Brain microvascular endothelial cell (primary cell): ENCODE results near the gene EP400.

Experiments used
- DNase-seq: peaks from one replicate; pipeline ENCODE4 v3.0.0-alpha.2; 2020
- H3K27ac ChIP-seq: fragments of 250-450 bp; sonication (Bioruptor Pico); 2 replicates; pipeline ENCODE4 v1.5.1; 2020; ENCODE audit warnings: mild to moderate bottlenecking, moderate library complexity
- H3K27me3 ChIP-seq: fragments of 250-450 bp; sonication (Bioruptor Pico); replicated peaks from 2 replicates; pipeline ENCODE4 v1.5.1; 2020; ENCODE audit warnings: mild to moderate bottlenecking
- H3K36me3 ChIP-seq: fragments of 250-450 bp; sonication (Bioruptor Pico); replicated peaks from 2 replicates; pipeline ENCODE4 v1.5.1; 2020; ENCODE audit warnings: mild to moderate bottlenecking
- H3K4me3 ChIP-seq: 2 replicates; pipeline ENCODE4 v1.5.1; 2011; ENCODE audit warnings: low read depth, mild to moderate bottlenecking, control low read depth, low read length, moderate library complexity
- in situ Hi-C: cut with HindIII; loops from 2 replicates; pipeline ENCODE4 v1.10.0; 2017; ENCODE audit warnings: low sequenced_read_pairs, low pct_ligation_motif_present
- TF ChIP-seq, protein P1 (sequence below): IDR thresholded peaks from 2 replicates; pipeline ENCODE4 v1.5.1; 2011; ENCODE audit warnings: low read depth, mild to moderate bottlenecking, moderate library complexity, low read length, control low read depth, inconsistent platforms; ENCODE audit errors: missing control alignments

Gene EP400

GRCh38 chr12:132065609-132066344, 116.0 kb downstream of the EP400 start:
- DNase-seq = no peak
- Histone ChIP-seq H3K36me3 (peaks cover 27% of the 10 kb centered on the region), H3K27me3 (no peaks in the 10 kb centered on the region)

GRCh38 chr12:132066345-132066685, 116.6 kb downstream of the EP400 start:
- Histone ChIP-seq H3K27ac (no peak overlapping the region), H3K4me3 (no peak overlapping the region), H3K36me3 (peaks cover 29% of the 10 kb centered on the region), H3K27me3 (no peaks in the 10 kb centered on the region)
- DNase-seq = no peak
- in situ Hi-C loops = no loop called here
- TF ChIP-seq, protein P1, sequence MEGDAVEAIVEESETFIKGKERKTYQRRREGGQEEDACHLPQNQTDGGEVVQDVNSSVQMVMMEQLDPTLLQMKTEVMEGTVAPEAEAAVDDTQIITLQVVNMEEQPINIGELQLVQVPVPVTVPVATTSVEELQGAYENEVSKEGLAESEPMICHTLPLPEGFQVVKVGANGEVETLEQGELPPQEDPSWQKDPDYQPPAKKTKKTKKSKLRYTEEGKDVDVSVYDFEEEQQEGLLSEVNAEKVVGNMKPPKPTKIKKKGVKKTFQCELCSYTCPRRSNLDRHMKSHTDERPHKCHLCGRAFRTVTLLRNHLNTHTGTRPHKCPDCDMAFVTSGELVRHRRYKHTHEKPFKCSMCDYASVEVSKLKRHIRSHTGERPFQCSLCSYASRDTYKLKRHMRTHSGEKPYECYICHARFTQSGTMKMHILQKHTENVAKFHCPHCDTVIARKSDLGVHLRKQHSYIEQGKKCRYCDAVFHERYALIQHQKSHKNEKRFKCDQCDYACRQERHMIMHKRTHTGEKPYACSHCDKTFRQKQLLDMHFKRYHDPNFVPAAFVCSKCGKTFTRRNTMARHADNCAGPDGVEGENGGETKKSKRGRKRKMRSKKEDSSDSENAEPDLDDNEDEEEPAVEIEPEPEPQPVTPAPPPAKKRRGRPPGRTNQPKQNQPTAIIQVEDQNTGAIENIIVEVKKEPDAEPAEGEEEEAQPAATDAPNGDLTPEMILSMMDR = no peak

More at GRCh38 chr12:132065609-132066344, 116.0 kb downstream of the EP400 start:
- in situ Hi-C loops = no loop called here
- TF ChIP-seq, protein P1 = no peak
- H3K4me3 ChIP-seq = no peak overlapping the region
- no peak overlapping the region for H3K27ac ChIP-seq

- no peak overlapping the region for H3K4me3 ChIP-seq
These were observed 117.0 kb downstream of the EP400 start for GRCh38 chr12:132066749-132067148.

DNA sequence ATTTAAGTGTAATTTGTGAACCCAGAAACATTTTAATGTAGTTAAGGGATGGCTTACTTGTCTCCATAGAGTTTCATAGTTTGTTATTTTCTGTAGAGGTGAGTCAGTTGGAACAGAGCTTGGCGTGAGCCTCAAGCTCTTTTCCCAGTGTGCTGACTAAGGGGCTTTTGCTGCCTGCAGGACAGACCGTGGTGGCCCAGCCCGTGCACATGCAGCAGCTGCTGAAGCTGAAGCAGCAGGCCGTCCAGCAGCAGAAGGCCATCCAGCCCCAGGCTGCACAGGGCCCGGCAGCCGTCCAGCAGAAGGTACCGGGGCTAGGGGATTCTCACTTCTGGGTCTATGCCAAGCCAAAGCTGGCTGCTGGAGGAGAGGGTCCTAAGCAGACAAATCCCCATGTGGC, 117.4 kb downstream of the EP400 start:
- peaks cover 25% of the 10 kb centered on the region for H3K36me3 ChIP-seq

More at GRCh38 chr12:132066749-132067148, 117.0 kb downstream of the EP400 start:
- H3K36me3 ChIP-seq = peaks cover 28% of the 10 kb centered on the region
- DNase-seq = no peak
- no peaks in the 10 kb centered on the region for H3K27me3 ChIP-seq
- H3K27ac ChIP-seq = no peak overlapping the region
- in situ Hi-C loops = no loop called here
- TF ChIP-seq, protein P1 = no peak

GRCh38 chr12:132068250-132068649, 118.5 kb downstream of the EP400 start:
- Histone ChIP-seq H3K27me3 (no peaks in the 10 kb centered on the region), H3K27ac (no peak overlapping the region), H3K4me3 (no peak overlapping the region), H3K36me3 (peaks cover 16% of the 10 kb centered on the region)
- in situ Hi-C loops = no loop called here
- DNase-seq = no peak
- TF ChIP-seq, protein P1 = no peak

More for the DNA sequence above, 117.4 kb downstream of the EP400 start:
- no peaks in the 10 kb centered on the region for H3K27me3 ChIP-seq
- no peak overlapping the region for H3K4me3 ChIP-seq
- in situ Hi-C loops = no loop called here
- no peak for DNase-seq
- TF ChIP-seq, protein P1 = no peak
- H3K27ac ChIP-seq = no peak overlapping the region
